ENCODE measurements around the gene PLEKHG7.

Gene PLEKHG7

GRCh38 chr12:92707926-92708325, 5.1 kb downstream of the PLEKHG7 start:
- DNase-seq (ENCODE audit: low read depth in 2 of 2), result no peak

DNA sequence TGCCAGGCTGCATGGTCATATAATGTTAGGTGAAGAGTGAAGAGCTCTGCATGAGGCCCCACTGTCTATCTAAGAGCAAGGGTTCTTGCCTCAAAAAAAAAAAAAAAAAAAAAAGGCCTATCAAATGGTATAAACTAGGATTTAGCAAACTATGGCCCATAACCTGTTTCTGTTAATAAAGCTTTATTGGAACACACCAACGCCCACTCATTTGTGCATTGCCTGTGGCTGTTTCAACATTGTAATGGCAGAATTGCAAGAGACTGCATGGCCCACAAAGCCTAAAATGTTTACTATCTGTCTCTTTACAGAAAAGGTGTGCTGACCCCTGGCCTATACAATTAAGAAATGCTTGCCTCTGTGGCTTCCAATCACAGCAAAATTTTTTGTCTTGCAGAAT, 12.8 kb downstream of the PLEKHG7 start:
- DNase-seq (ENCODE audit: low read depth in 2 of 2), result no peak

GRCh38 chr12:92717202-92717601, 14.4 kb downstream of the PLEKHG7 start:
- no peak for DNase-seq (ENCODE audit: low read depth in 2 of 2)

GRCh38 chr12:92718483-92718990, 15.7 kb downstream of the PLEKHG7 start:
- no peak for DNase-seq (ENCODE audit: low read depth in 2 of 2)

DNA sequence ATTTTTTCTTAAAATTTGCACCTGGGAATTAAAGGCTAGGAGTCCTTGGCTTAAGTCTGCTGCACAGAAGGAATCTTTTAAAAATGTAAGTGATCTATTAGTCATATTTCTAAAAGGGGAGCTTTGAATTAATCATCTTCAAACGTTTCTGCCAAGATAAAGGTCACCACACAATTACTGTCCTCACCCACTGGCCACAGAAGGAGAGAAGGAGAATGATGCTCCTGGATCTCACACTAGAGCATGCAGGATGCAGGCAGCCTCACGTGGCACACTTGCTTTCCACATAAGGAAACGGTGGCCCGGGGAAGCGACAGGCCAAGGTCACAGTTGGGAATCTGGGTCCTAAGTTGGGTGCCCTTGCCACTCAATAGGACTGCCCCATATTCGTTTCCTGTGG, 16.9 kb downstream of the PLEKHG7 start:
- no peak for DNase-seq (ENCODE audit: low read depth in 2 of 2)

GRCh38 chr12:92721130-92721529, 18.3 kb downstream of the PLEKHG7 start:
- no peak for DNase-seq (ENCODE audit: low read depth in 2 of 2)

DNA sequence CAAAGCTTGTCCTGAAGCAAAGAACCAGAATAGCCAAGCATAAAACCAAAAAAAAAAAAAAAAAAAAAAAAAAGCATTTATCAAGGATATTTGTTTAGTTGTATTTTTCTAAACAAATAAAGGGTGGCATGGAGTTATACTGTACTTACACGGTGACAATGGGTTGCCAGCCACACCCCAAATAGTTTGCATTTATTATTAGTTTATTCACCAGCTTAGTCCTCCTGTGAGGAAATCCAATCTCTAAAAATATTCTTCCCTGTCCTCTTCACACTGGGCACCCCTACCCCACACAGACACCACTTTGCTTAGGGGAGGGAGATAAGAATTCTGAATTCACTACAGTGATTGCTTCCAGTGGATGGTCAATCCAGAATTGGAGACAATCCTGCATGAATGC, 18.9 kb downstream of the PLEKHG7 start:
- DNase-seq (ENCODE audit: low read depth in 2 of 2), result no peak

DNA sequence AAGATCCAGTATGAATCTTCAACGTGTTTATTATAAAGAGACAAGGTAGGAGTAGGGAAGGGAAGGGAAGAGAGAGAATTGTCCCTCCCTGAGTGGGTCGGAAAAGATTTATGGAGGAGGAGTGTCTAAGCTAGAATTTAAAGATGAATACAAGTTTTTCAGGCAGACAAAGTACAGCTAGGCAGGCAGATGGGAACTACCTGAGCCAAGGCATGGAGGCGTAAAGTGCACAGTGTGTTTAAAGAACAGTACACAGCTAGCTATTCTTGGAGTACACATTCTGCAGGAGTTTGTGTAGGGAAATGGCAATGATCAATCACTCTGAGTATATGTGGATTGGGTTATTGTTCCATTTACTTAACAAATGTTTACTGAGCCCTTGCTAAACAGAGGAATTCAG, 20.1 kb downstream of the PLEKHG7 start:
- DNase-seq (ENCODE audit: low read depth in 2 of 2), result no peak

DNA sequence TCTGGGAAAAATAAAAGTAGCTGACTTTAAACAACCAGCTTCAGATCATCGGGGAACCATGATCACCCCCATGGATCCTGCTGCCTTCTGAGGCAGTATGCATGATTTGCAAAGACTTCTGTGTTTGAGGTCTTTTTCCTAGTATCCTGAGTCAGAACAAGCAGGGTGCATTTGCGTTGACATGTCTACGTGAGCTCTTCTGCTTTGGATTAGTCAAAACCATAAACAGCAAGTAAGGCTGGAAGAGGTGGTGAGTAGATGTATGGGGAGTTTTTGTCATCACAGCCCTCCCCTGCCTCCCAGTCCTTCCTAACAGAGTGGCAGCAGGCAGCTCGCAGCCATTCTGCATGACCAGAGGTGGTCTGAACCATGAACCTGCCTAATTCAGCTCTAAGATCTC, 24.1 kb downstream of the PLEKHG7 start:
- no peak for DNase-seq (ENCODE audit: low read depth in 2 of 2)

GRCh38 chr12:92729773-92730305, 27.1 kb downstream of the PLEKHG7 start:
- DNase-seq (ENCODE audit: low read depth in 2 of 2), result no peak

DNA sequence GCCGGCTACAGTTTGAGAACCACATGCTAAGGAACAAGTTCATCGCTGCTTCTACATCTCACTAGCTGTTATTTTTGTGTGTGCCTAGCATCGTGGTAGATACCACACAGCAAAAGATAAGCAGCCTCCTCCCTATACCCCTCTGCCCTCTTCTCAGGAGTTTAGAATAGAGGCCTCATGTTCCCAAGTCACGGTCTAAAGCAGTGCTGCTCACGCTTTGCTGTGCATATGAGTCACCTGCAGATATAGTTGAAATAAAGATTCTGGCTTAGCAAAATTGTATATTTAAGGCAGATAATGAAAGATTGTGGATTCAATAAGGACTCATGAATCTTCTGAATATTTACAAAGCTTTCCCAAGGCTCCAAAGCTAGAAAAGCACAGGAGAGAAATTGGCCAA, 28.0 kb downstream of the PLEKHG7 start:
- no peak for DNase-seq (ENCODE audit: low read depth in 2 of 2)

- DNase-seq (ENCODE audit: low read depth in 2 of 2), result no peak
Observed at GRCh38 chr12:92732216-92732615, 29.4 kb downstream of the PLEKHG7 start.

DNA sequence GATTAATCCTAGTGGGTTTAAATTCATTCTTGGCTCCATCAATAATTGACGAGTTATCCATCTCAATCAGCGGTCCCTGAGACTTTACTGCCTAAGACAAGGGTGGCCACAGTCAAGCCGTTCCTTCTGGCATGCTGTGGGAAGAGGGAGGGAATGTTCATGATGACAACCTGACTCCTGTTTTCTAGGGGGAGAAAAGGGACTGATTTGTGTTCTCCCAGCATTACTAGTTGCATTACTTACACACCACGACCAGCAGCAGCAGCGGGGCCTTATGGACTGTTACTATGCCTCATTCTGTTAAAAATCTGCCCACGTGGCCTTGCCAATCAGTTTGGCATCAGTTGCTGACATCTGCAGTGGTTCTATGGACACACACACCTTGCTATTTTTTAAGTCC, 29.9 kb downstream of the PLEKHG7 start:
- DNase-seq (ENCODE audit: low read depth in 2 of 2), result no peak

DNA sequence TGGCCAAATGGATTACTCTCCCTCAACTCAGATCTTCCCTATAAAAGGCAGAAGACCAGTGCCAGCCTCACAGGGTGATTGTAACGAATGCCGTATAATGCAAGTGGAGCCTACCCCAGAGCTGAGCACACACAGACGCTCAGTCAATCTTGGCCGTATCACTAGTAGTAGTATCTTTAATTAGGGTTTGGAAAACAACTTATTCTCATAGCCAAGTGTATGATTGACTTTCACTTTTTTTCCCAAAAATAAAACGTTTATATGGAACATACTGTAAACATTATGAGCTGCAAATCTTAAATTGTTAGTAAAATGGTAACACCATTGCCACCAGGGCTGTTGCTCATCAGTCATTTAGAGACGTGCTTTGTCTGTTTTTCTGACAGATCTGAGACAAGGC, 30.4 kb downstream of the PLEKHG7 start:
- no peak for DNase-seq (ENCODE audit: low read depth in 2 of 2)

DNA sequence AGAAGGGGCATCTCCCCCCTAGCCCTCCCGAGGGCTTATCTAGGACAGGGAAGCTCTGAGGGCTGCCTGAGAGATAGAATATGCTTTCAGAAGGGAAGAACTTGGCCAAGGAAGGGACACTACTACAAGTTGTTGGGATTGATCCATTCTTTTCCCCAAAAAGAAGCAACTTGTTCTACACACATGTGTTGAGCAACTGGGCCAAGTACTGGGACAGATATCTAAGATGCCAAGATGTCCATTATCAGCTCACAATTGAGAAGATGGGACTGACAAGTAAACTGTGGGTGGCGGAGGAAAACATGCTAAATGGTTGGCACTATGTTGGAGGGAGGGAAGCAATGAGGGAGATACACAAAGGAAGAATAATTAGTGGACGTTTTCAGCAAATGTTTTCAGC, 30.9 kb downstream of the PLEKHG7 start:
- DNase-seq (ENCODE audit: low read depth in 2 of 2), result no peak

DNA sequence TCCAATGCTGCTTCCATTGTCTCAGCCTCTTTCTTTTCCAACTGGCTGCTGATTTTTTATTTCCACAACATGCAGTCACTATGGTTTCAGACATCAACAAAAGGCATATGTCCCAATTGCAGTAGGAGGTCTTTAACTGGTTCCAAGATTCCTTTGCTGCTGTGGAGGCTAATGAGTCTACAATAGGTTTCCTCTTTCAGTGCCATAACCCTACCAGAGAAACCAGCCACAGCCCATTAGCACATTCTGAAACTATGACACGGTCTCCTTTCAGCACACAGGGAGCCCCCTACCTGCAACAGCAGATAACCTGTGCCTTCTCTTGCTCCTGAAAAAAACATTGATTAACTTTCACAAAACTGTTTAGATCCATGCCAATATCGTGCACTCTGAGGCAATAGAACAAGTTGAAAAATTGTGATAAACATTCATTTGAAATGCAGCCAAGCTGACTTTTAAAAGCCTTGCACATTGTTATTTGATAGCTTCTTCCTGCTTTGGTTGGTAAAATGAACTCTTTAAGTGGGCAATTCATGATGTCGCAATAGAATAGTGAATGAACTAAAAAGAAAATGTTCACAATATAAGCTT, 32.4 kb downstream of the PLEKHG7 start:
- DNase-seq (ENCODE audit: low read depth in 2 of 2), result no peak

GRCh38 chr12:92736605-92737004, 33.8 kb downstream of the PLEKHG7 start:
- DNase-seq (ENCODE audit: low read depth in 2 of 2), result no peak

GRCh38 chr12:92737855-92738850, 35.4 kb downstream of the PLEKHG7 start:
- DNase-seq (ENCODE audit: low read depth in 2 of 2), result no peak

DNA sequence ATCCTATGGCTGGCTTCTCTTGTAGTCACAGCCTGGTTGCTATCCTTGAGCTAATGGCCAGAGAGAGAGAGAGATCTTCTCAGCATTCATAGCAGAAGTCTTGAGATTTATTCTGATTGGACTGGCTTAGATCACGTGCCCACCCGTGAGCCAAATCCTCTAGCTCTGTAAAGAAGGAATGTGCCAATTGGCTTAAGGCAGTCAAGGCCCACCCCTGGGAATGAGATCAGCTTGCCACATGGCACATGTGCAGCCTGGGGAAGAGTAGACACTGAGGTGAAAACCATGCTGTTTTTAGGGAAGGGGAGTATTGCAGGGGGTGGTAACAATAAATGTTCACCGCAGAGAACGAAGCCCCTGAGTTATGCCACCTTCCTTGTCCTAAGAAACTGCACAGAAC, 36.3 kb downstream of the PLEKHG7 start:
- no peak for DNase-seq (ENCODE audit: low read depth in 2 of 2)

GRCh38 chr12:92740411-92740810, 37.6 kb downstream of the PLEKHG7 start:
- DNase-seq (ENCODE audit: low read depth in 2 of 2), result no peak

DNA sequence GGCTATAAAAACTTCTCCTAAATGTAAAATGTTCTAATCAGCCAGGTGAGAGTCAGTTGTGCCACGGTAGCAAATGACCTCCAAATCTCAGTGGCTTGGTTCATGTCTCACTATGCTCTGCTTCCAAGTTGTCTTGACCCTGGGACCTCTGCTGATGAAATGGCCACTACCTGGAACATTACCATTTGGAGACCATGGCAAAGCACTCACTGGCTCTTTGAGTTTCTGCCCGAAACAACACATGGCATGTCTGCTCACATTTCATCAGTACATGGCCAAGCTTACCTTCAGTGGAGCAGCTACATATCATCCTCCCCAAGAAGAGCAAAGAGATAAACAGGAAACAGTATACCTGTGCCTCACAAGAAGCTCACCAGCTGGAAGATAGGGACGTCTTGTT, 40.2 kb downstream of the PLEKHG7 start:
- DNase-seq (ENCODE audit: low read depth in 2 of 2), result no peak

- DNase-seq (ENCODE audit: low read depth in 2 of 2), result no peak
Observed at GRCh38 chr12:92745856-92746550, 43.2 kb downstream of the PLEKHG7 start.
